ENCODE measurements around the gene CDK14. TPM values are rescaled to one million over a fixed set of nuclear protein-coding genes. Genes with fewer than 3 reads are reported as not detected.

The CDK14 gene
- total RNA-seq, 4 donors from 2014 or later: 3.3 to 61.6 (median 38.7) TPM

GRCh38 chr7:90869335-90869734, 273.2 kb downstream of the CDK14 start:
- Histone ChIP-seq H3K36me3 (no peaks in the 10 kb centered on the region), H3K27me3 (no peaks in the 10 kb centered on the region), H3K4me3 (no peak overlapping the region), H3K4me1 (no peaks in the 10 kb centered on the region), H3K9me3 (no peaks in the 10 kb centered on the region), H3K27ac (no peak overlapping the region)
- intact Hi-C loops (cut with DNase I; ENCODE audit: low total_unique reads): no loop called here
- no peak for TF ChIP-seq POLR2A (IDR thresholded peaks at IDR 0.05)
- no peak for TF ChIP-seq CTCF (IDR thresholded peaks at IDR 0.05)
- no peak for DNase-seq

- H3K27ac ChIP-seq: no peak overlapping the region
- TF ChIP-seq CTCF (IDR thresholded peaks at IDR 0.05) (no peak), POLR2A (IDR thresholded peaks at IDR 0.05) (no peak)
- no peaks in the 10 kb centered on the region for H3K4me1 ChIP-seq
- no peaks in the 10 kb centered on the region for H3K36me3 ChIP-seq
- intact Hi-C loops (cut with DNase I; ENCODE audit: low total_unique reads): no loop called here
- H3K9me3 ChIP-seq: no peaks in the 10 kb centered on the region
- no peaks in the 10 kb centered on the region for H3K27me3 ChIP-seq
- H3K4me3 ChIP-seq: no peak overlapping the region
- DNase-seq: no peak
Measured at GRCh38 chr7:90876701-90877100, 280.6 kb downstream of the CDK14 start.

DNA sequence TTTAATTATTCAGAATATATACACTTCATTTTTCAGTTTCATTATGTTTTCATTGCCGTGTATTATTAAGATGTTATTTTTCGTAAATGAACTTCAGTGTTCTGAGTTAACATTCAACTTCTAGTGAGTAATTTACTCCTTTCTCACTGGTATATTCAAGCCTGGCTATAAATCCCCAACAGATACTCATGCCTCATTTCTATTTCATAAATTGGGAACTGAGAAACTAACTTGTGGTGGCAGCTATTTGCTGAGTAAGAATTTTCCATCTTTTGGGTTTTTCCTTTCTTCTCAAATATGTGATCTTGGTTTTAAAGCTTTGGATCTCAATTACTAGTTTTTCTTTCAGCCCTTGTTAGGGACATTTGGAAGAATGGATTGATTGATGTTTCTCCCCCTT, 281.1 kb downstream of the CDK14 start:
- TF ChIP-seq CTCF (IDR thresholded peaks at IDR 0.05) (no peak), POLR2A (IDR thresholded peaks at IDR 0.05) (no peak)
- no peak for DNase-seq
- intact Hi-C loops (cut with DNase I; ENCODE audit: low total_unique reads): no loop called here

GRCh38 chr7:90879924-90880323, 283.8 kb downstream of the CDK14 start:
- TF ChIP-seq CTCF (IDR thresholded peaks at IDR 0.05) (no peak), POLR2A (IDR thresholded peaks at IDR 0.05) (no peak)
- Histone ChIP-seq H3K4me1 (no peaks in the 10 kb centered on the region), H3K4me3 (no peak overlapping the region), H3K27me3 (no peaks in the 10 kb centered on the region), H3K27ac (no peak overlapping the region), H3K9me3 (no peaks in the 10 kb centered on the region), H3K36me3 (no peaks in the 10 kb centered on the region)
- no peak for DNase-seq
- intact Hi-C loops (cut with DNase I; ENCODE audit: low total_unique reads): no loop called here

More for the DNA sequence above, 281.1 kb downstream of the CDK14 start:
- no peak overlapping the region for H3K4me3 ChIP-seq
- H3K27me3 ChIP-seq: no peaks in the 10 kb centered on the region
- H3K27ac ChIP-seq: no peak overlapping the region
- H3K4me1 ChIP-seq: no peaks in the 10 kb centered on the region
- no peaks in the 10 kb centered on the region for H3K36me3 ChIP-seq
- H3K9me3 ChIP-seq: no peaks in the 10 kb centered on the region

GRCh38 chr7:90886416-90886815, 290.3 kb downstream of the CDK14 start:
- H3K36me3 ChIP-seq: no peaks in the 10 kb centered on the region
- no peak for DNase-seq
- no peaks in the 10 kb centered on the region for H3K4me1 ChIP-seq
- H3K27me3 ChIP-seq: no peaks in the 10 kb centered on the region
- no peak for TF ChIP-seq POLR2A (IDR thresholded peaks at IDR 0.05)
- TF ChIP-seq CTCF (IDR thresholded peaks at IDR 0.05): no peak
- no peak overlapping the region for H3K27ac ChIP-seq
- no peaks in the 10 kb centered on the region for H3K9me3 ChIP-seq
- intact Hi-C loops (cut with DNase I; ENCODE audit: low total_unique reads): no loop called here
- no peak overlapping the region for H3K4me3 ChIP-seq
